ENCODE data around the gene MVB12A.

The MVB12A gene

DNA sequence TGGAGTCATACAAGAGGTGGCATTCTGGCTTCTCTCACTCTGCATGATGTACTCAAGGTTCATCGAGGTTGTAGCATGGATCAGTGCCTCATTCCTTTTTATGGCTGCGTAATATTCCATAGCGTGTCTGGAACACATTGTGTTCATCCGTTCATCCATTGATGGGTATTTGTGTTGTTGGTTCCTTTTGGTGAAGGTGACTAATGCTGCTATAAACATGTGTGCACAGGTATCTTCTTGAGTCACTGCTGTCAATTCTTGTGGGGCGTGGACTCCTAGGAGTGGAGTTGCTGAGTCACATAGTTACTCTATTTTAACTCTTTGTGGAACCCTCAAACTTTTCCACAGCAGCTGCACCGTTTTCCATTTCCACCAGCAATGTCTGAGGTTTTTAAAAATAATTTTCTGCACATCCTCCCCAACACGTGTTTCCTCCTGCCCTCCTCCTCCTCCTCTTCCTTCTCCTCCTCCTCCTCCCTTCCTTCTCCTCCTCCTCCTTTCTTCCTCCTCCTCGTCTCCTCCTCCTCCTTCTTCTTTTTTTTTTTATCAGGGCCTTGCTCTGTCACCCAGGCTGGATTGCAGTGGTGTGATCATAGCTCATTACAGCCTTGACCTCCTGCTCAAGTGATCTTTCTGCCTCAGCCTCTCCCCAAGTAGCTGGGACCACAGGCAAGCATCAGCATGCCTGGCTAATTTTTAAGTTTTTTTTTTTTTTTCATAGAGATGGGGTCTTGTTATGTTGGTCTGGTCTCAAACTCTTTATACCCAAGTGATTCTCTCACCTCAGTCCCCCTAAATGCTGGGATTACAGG, 30.6 kb downstream of the MVB12A start:
- no peak for TF ChIP-seq POLR2AphosphoS5 (IDR thresholded peaks at IDR 0.05; ENCODE audit: low read depth, low read length)
- TF ChIP-seq SIN3A (IDR thresholded peaks at IDR 0.05; ENCODE audit: borderline replicate concordance, insufficient read depth, low read length): no peak
- TF ChIP-seq FOXP2 (optimal IDR thresholded peaks at IDR 0.05; ENCODE audit: borderline replicate concordance, extremely low read depth, extremely low read length, insufficient read depth): no peak
- TF ChIP-seq TAF1 (IDR thresholded peaks at IDR 0.05; ENCODE audit: borderline replicate concordance, insufficient read depth, low read length): no peak
- TF ChIP-seq, protein P1, sequence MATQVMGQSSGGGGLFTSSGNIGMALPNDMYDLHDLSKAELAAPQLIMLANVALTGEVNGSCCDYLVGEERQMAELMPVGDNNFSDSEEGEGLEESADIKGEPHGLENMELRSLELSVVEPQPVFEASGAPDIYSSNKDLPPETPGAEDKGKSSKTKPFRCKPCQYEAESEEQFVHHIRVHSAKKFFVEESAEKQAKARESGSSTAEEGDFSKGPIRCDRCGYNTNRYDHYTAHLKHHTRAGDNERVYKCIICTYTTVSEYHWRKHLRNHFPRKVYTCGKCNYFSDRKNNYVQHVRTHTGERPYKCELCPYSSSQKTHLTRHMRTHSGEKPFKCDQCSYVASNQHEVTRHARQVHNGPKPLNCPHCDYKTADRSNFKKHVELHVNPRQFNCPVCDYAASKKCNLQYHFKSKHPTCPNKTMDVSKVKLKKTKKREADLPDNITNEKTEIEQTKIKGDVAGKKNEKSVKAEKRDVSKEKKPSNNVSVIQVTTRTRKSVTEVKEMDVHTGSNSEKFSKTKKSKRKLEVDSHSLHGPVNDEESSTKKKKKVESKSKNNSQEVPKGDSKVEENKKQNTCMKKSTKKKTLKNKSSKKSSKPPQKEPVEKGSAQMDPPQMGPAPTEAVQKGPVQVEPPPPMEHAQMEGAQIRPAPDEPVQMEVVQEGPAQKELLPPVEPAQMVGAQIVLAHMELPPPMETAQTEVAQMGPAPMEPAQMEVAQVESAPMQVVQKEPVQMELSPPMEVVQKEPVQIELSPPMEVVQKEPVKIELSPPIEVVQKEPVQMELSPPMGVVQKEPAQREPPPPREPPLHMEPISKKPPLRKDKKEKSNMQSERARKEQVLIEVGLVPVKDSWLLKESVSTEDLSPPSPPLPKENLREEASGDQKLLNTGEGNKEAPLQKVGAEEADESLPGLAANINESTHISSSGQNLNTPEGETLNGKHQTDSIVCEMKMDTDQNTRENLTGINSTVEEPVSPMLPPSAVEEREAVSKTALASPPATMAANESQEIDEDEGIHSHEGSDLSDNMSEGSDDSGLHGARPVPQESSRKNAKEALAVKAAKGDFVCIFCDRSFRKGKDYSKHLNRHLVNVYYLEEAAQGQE (IDR thresholded peaks at IDR 0.05; ENCODE audit: insufficient read depth in 1 of 2, low read depth in 2 of 2, low read length in 2 of 2): no peak

DNA sequence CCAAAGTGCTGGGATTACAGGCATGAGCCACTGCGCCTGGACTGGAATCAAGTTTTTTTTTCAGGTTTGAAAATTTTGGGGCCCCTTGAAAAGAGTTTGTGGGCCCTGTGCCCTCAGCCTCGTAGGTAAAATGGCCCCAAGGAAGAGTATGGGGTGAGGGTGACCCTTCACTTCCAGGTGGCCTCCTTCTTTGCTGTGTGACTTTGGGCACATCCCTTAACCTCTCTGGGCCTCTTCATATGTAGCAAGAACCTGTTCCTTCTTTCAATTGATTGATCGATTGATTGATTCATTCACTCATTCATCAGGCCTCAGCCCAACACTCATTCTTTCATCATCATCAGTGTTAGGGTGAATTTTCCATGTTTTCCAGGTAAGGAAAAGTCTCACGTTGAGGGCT, 32.0 kb downstream of the MVB12A start:
- TF ChIP-seq SIN3A (IDR thresholded peaks at IDR 0.05; ENCODE audit: borderline replicate concordance, insufficient read depth, low read length): no peak

DNA sequence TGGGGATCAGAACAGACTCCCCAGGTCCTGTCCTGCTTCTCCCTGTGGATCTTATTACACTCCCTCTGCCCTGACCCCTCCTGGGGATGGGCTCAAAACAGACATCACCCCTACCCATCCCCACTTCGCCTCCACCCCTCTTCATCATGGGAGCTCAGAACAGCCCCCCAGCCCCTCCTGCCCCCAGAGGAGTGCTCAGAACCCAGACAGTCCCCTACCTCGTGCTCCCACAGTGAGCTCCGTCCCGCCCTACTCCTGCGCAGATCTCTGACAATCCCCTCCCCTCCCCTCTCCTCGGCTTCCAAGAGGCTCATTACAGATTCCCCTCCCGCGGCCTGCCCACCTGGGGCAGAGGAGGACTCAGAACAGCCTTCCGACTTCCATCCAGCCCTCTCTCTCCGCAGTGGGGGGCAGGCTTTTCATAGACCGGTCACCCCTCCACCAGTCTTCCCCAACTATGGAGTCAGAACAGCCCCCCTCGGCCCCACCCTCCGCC, 34.8 kb downstream of the MVB12A start:
- TF ChIP-seq TAF1 (IDR thresholded peaks at IDR 0.05; ENCODE audit: borderline replicate concordance, insufficient read depth, low read length): no peak
- no peak for TF ChIP-seq FOXP2 (optimal IDR thresholded peaks at IDR 0.05; ENCODE audit: borderline replicate concordance, extremely low read depth, extremely low read length, insufficient read depth)
- no peak for TF ChIP-seq SIN3A (IDR thresholded peaks at IDR 0.05; ENCODE audit: borderline replicate concordance, insufficient read depth, low read length)
- no peak for TF ChIP-seq POLR2AphosphoS5 (IDR thresholded peaks at IDR 0.05; ENCODE audit: low read depth, low read length)
- TF ChIP-seq, protein P1 (IDR thresholded peaks at IDR 0.05; ENCODE audit: insufficient read depth in 1 of 2, low read depth in 2 of 2, low read length in 2 of 2): no peak

DNA sequence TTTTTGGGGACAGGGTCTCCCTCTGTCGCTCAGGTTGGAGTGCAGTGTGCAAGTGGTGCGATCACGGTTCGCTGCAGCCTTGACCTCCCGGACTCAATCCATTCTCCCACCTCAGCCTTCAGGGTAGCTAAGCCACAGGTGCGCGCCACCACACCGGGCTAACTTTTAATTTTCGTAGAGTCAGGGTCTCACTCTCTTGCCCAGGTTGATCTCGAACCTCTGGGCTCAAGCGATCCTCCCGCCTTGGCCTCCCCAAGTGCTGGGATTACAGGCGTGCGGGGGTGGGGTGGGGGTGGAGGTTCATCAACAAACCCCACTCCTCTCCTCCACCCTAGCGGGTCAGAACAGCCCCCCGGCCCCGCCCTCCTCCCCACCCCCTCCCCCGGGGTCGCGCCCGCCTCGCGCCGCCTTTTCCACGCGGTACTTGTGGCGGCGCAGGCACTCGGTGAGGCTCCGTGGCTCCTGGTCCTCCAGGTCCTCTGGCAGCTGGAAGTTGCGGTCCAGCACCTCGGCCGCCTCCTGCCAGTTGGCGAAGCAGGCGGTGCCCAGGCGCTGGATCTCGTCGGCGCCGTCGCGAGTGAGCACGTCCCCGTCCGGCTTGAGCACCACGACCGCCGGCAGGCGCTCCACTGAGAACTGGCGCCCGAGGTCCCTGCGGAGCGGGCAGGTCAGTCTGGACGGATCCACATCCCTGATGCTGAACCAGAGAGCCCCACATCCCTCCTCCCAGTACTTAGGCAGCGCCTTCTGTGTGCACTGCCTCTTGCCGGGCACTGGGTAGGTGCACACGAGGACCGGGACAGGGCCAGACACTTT, 35.7 kb downstream of the MVB12A start:
- TF ChIP-seq FOXP2 (optimal IDR thresholded peaks at IDR 0.05; ENCODE audit: borderline replicate concordance, extremely low read depth, extremely low read length, insufficient read depth) (no peak), TAF1 (IDR thresholded peaks at IDR 0.05; ENCODE audit: borderline replicate concordance, insufficient read depth, low read length) (no peak), SIN3A (IDR thresholded peaks at IDR 0.05; ENCODE audit: borderline replicate concordance, insufficient read depth, low read length) (no peak), POLR2AphosphoS5 (IDR thresholded peaks at IDR 0.05; ENCODE audit: low read depth, low read length) (no peak)
- TF ChIP-seq, protein P1 (IDR thresholded peaks at IDR 0.05; ENCODE audit: insufficient read depth in 1 of 2, low read depth in 2 of 2, low read length in 2 of 2): no peak

DNA sequence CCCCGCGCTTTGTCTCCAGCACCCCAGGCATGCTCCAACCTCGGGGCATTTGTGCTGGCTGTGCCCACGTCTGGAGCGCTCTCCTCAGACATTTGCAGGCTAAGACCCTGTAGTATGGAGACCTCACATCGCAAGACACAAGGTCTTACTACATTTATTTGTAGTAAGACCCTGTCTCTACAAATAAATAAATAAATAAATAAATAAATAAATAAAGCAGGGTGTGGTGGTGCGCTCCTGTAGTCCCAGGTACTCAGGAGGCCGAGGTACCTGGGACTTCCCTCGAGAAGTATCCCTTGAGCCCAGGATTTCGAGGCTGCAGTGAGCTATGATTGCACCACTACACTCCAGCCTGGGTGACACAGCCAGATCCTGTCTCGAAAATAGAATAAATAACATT, 36.3 kb downstream of the MVB12A start:
- TF ChIP-seq SIN3A (IDR thresholded peaks at IDR 0.05; ENCODE audit: borderline replicate concordance, insufficient read depth, low read length) (no peak), TAF1 (IDR thresholded peaks at IDR 0.05; ENCODE audit: borderline replicate concordance, insufficient read depth, low read length) (no peak), POLR2AphosphoS5 (IDR thresholded peaks at IDR 0.05; ENCODE audit: low read depth, low read length) (no peak), FOXP2 (optimal IDR thresholded peaks at IDR 0.05; ENCODE audit: borderline replicate concordance, extremely low read depth, extremely low read length, insufficient read depth) (no peak)
- TF ChIP-seq, protein P1 (IDR thresholded peaks at IDR 0.05; ENCODE audit: insufficient read depth in 1 of 2, low read depth in 2 of 2, low read length in 2 of 2): no peak

Measured in PFSK-1 (cell line).